ENCODE data around the gene MKKS.

The MKKS gene

DNA sequence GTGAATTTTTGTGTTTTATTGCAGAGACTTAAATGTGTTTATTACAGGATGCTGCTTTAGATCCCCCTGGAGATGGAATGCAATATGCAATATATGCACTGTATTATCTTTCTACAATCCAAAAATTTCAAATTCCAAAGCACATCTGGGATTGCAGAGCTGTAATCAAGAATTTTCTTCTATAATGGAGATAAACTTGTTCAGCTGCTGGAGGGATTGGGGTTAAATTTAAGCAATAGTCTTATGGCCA, 66.4 kb downstream of the MKKS start:
- no peak for DNase-seq

- DNase-seq: no peak
Measured at GRCh38 chr20:10366898-10367692, 66.9 kb downstream of the MKKS start.

DNA sequence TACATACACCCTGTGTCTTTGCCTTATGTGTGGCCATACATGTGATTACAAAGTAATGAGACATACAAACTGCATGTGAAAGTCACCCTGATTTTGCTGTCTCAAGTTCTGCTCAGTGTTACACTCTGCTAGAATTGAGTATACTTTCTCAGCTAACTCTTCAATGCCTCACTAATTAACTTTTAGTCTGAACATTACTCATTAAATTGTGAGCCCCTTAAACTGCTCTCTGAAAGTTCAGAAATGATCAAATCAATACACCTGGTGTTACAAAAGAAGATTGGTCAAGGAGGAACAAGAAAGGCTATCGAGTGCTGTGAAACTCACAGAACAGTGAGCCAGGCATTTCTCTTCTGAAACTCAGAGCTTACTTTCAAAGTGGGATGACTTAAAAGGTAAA, 71.3 kb downstream of the MKKS start:
- DNase-seq: no peak

DNA sequence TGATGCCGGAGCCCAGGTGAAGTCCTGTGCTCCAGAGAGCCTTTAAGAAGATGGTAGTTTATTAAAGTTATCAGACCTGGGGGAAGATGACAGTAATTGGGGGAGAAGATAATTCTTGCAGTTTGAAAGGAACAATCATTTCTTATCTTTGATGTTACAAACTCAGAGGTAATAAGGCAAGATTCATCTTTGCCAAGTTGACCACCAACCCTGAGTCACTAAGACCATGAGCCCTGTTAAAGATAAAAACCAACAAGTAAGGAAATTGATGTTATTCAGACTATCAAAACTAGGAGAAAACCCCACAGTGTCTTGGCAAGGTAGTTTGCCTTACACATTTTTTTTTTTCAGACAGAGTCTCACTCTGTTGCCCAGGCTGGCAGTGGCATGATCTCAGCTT, 73.1 kb downstream of the MKKS start:
- no peak for DNase-seq

DNA sequence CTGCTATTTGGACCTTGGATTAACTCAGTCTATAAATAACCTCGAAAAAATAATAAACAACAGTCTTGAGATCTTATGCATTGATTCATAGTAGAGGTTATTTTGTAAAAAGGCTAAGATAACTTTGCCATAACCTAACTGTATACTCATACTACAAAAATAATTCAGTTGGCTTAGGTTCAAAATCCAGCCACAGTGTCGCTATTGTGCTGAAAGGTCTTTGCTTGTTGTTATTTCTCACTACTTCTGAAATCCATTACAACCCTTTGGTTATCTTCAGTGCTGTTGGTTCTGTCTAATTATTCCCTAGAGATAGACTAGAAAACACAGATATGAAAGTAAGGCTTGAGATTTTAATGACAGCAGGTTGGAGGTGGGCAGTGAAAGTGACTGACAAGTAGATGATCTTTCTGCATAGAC, 74.4 kb downstream of the MKKS start:
- no peak for DNase-seq

DNA sequence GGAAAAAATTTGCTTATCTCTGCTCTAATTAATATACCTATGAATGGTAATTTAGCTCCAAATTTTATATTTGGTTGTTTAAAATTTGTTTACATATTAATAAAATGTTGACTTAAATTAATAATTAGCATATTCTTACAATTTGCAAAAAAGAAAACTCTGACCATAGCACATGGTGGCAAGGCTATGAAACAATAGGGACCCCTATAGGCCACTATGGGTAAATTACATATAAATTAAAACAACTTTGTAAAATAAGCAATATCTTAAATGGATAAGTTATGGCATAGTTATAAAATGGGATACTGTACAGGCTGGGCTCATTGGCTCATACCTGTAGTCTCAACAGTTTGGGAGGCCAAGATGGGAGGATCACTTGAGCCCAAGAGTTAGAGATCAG, 76.0 kb downstream of the MKKS start:
- DNase-seq: no peak

DNA sequence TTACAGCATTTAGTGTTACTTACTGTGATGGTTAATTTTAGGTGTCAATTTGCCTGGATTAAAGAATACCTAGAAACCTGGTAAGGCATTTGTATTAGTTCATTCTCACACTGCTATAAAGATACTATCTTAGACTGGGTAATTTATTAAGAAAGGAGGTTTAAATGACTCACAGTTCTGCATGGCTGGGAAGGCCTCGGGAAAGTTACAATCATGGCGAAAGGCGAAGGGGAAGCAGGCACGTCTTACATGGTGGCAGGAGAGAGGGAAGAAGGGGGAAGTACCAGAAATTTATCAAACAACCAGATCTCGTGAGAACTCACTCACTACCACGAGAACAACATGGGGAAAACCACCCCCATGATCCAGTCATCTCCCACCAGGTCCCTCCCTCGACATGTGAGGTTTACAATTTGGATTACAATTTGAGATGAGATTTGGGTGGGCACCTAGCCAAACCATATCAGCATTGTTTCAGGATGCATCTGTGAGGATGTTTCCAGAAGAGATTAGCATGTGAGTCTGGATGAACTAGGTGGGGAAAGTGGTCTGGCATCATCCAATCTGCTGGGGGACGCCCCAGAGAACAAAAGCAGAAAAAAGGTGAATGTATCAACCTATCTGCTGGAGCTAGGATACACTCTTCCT, 76.8 kb downstream of the MKKS start:
- DNase-seq: no peak

DNA sequence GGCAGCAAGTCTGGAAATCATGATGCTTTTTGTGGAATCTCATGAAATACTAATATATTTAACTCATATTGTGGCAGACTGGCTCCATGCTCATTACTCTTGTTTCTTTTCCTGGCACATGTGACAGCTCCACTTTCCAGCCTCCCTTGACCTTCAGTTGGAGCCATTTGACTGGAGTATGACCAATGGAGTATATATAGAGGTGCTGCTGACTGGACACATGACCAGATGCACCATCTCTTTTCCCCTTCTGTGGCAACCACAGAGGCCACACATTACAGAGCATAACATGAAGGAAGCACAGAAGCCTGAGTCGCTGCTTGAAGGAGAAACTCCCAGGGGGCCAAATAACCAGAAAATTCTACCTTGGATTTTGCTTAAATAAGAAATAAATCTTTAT, 77.4 kb downstream of the MKKS start:
- DNase-seq: no peak

GRCh38 chr20:10352934-10353824, 80.8 kb downstream of the MKKS start:
- no peak for DNase-seq

All from CD4-positive, alpha-beta T cell treated with Interleukin-6 for 4 hours (primary cell).